GOT3 (cell line): ENCODE measurements around the gene ADCY3.

Experiments used
- DNase-seq: peaks from one replicate; lab custom pipeline; 2025; ENCODE audit warnings: mixed read lengths; lab: John Stamatoyannopoulos, UW

The ADCY3 gene

GRCh38 chr2:24874035-24874434 is 46.0 kb downstream of the ADCY3 start:
- no peak for DNase-seq

GRCh38 chr2:24873619-24874018 is 46.4 kb downstream of the ADCY3 start:
- no peak for DNase-seq

- no peak for DNase-seq
Observed at GRCh38 chr2:24872344-24873115, 47.5 kb downstream of the ADCY3 start.

GRCh38 chr2:24871852-24872333 is 48.1 kb downstream of the ADCY3 start:
- DNase-seq, result no peak

GRCh38 chr2:24870891-24871705 is 48.9 kb downstream of the ADCY3 start:
- no peak for DNase-seq

- no peak for DNase-seq
Observed at GRCh38 chr2:24870440-24870839, 49.6 kb downstream of the ADCY3 start.

GRCh38 chr2:24866946-24867345 is 53.1 kb downstream of the ADCY3 start:
- DNase-seq, result no peak

GRCh38 chr2:24863641-24864040 is 56.4 kb downstream of the ADCY3 start:
- no peak for DNase-seq

- DNase-seq, result no peak
Observed at GRCh38 chr2:24861500-24861899, 58.5 kb downstream of the ADCY3 start.

- no peak for DNase-seq
Observed at GRCh38 chr2:24860631-24861030, 59.4 kb downstream of the ADCY3 start.

GRCh38 chr2:24859968-24860600 is 60.0 kb downstream of the ADCY3 start:
- no peak for DNase-seq

GRCh38 chr2:24858996-24859395 is 61.0 kb downstream of the ADCY3 start:
- no peak for DNase-seq

GRCh38 chr2:24857746-24858145 is 62.3 kb downstream of the ADCY3 start:
- DNase-seq, result no peak

GRCh38 chr2:24856791-24857211 is 63.2 kb downstream of the ADCY3 start:
- DNase-seq, result no peak

GRCh38 chr2:24855726-24856125 is 64.3 kb downstream of the ADCY3 start:
- DNase-seq, result no peak

- DNase-seq, result no peak
Observed at GRCh38 chr2:24855022-24855622, 64.9 kb downstream of the ADCY3 start.

- DNase-seq, result no peak
Observed at GRCh38 chr2:24853996-24854395, 66.0 kb downstream of the ADCY3 start.

- DNase-seq, result no peak
Observed at GRCh38 chr2:24853046-24853445, 67.0 kb downstream of the ADCY3 start.

- DNase-seq, result no peak
Observed at GRCh38 chr2:24852431-24853020, 67.5 kb downstream of the ADCY3 start.

- no peak for DNase-seq
Observed at GRCh38 chr2:24852026-24852425, 68.0 kb downstream of the ADCY3 start.

- no peak for DNase-seq
Observed at GRCh38 chr2:24850944-24851343, 69.1 kb downstream of the ADCY3 start.

GRCh38 chr2:24845691-24846090 is 74.3 kb downstream of the ADCY3 start:
- no peak for DNase-seq
